Measurements from ENCODE around the gene PINLYP. TPM values are rescaled to one million over a fixed set of nuclear protein-coding genes. Genes with fewer than 3 reads are reported as not detected.

Gene PINLYP
- total and polyA plus RNA-seq, 2 experiments from 2014 or later: 7.8 to 11.1 TPM

DNA sequence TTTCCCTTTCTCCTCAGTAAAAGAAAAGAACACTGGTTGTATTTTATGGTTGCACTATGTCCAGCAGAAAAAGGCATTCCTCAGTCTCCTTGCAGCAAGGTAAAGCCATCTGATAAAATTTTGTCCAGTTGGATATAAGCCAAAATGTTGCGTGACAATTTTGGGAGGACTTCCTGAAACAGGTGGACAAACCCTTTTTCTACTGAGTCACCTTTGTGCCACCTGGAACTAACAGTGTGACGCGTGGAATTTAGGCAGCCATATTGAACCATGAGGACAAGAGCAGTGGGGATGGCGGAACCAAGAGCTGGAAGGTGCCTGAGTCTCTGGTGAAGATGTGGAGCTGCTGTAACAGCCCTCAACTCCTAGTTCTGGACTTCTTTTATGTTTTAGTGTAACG lies 55.9 kb downstream of the PINLYP start (continued):
- no peak for TF ChIP-seq ZNF462 (CRISPR knock-in tag; IDR thresholded peaks at IDR 0.05)
- no peak for TF ChIP-seq CREB1 (CRISPR knock-in tag; IDR thresholded peaks at IDR 0.05; ENCODE audit: low read depth)

Other genes starting within 250 kb of the PINLYP start
- 0.90 and 2.9 TPM in 2 replicates for gene CD177, start 222.1 kb upstream of the PINLYP start, total RNA-seq (2014; rRNA removed; shearing (Covaris generic))
- gene CD177, start 222.1 kb upstream of the PINLYP start, polyA plus RNA-seq (2016; fragmentation: Nextera tagmentation; extraction: Ambion mirVana): 0.50 TPM in 1 of 2 replicates, not detected in the other
- gene TEX101, start 160.9 kb upstream of the PINLYP start, total RNA-seq (2014; rRNA removed; shearing (Covaris generic)): not detected in 2 replicates
- gene TEX101, start 160.9 kb upstream of the PINLYP start, polyA plus RNA-seq (2016; fragmentation: Nextera tagmentation; extraction: Ambion mirVana): not detected in 2 replicates
- gene LYPD3, start 110.2 kb upstream of the PINLYP start, total RNA-seq (2014; rRNA removed; shearing (Covaris generic)): 3.0 and 3.3 TPM in 2 replicates
- gene LYPD3, start 110.2 kb upstream of the PINLYP start, polyA plus RNA-seq (2016; fragmentation: Nextera tagmentation; extraction: Ambion mirVana): 4.1 and 4.6 TPM in 2 replicates
- 10.2 and 15.4 TPM in 2 replicates for gene PHLDB3, start 71.1 kb upstream of the PINLYP start, total RNA-seq (2014; rRNA removed; shearing (Covaris generic))
- 6.3 and 8.4 TPM in 2 replicates for gene PHLDB3, start 71.1 kb upstream of the PINLYP start, polyA plus RNA-seq (2016; fragmentation: Nextera tagmentation; extraction: Ambion mirVana)
- gene ETHE1, start 48.6 kb upstream of the PINLYP start, total RNA-seq (2014; rRNA removed; shearing (Covaris generic)): 23.2 and 25.5 TPM in 2 replicates
- 8.9 and 11.1 TPM in 2 replicates for gene ETHE1, start 48.6 kb upstream of the PINLYP start, polyA plus RNA-seq (2016; fragmentation: Nextera tagmentation; extraction: Ambion mirVana)
- 0.10 TPM in 1 of 2 replicates, not detected in the other for gene ZNF575, start 42.6 kb upstream of the PINLYP start, total RNA-seq (2014; rRNA removed; shearing (Covaris generic))
- 0.42 and 0.65 TPM in 2 replicates for gene ZNF575, start 42.6 kb upstream of the PINLYP start, polyA plus RNA-seq (2016; fragmentation: Nextera tagmentation; extraction: Ambion mirVana)
- gene XRCC1, start 274 bp upstream of the PINLYP start, total RNA-seq (2014; rRNA removed; shearing (Covaris generic)): 45.8 and 49.5 TPM in 2 replicates
- 32.0 and 35.3 TPM in 2 replicates for gene XRCC1, start 274 bp upstream of the PINLYP start, polyA plus RNA-seq (2016; fragmentation: Nextera tagmentation; extraction: Ambion mirVana)
- gene IRGQ, start 20.3 kb downstream of the PINLYP start, total RNA-seq (2014; rRNA removed; shearing (Covaris generic)): 49.6 and 72.7 TPM in 2 replicates
- 8.4 and 8.7 TPM in 2 replicates for gene IRGQ, start 20.3 kb downstream of the PINLYP start, polyA plus RNA-seq (2016; fragmentation: Nextera tagmentation; extraction: Ambion mirVana)
- 5.9 and 14.1 TPM in 2 replicates for gene ZNF576, start 20.8 kb downstream of the PINLYP start, total RNA-seq (2014; rRNA removed; shearing (Covaris generic))
- gene ZNF576, start 20.8 kb downstream of the PINLYP start, polyA plus RNA-seq (2016; fragmentation: Nextera tagmentation; extraction: Ambion mirVana): 15.5 and 16.9 TPM in 2 replicates
- gene SRRM5, start 36.3 kb downstream of the PINLYP start, total RNA-seq (2014; rRNA removed; shearing (Covaris generic)): not detected in 2 replicates
- 0.08 and 0.17 TPM in 2 replicates for gene SRRM5, start 36.3 kb downstream of the PINLYP start, polyA plus RNA-seq (2016; fragmentation: Nextera tagmentation; extraction: Ambion mirVana)
- gene ZNF428, start 43.8 kb downstream of the PINLYP start, total RNA-seq (2014; rRNA removed; shearing (Covaris generic)): 21.6 and 23.9 TPM in 2 replicates
- 21.1 and 22.5 TPM in 2 replicates for gene ZNF428, start 43.8 kb downstream of the PINLYP start, polyA plus RNA-seq (2016; fragmentation: Nextera tagmentation; extraction: Ambion mirVana)
- 21.2 and 26.0 TPM in 2 replicates for gene CADM4, start 64.0 kb downstream of the PINLYP start, total RNA-seq (2014; rRNA removed; shearing (Covaris generic))
- gene CADM4, start 64.0 kb downstream of the PINLYP start, polyA plus RNA-seq (2016; fragmentation: Nextera tagmentation; extraction: Ambion mirVana): 3.7 TPM in 2 replicates
- gene PLAUR, start 94.4 kb downstream of the PINLYP start, total RNA-seq (2014; rRNA removed; shearing (Covaris generic)): 11.1 and 16.5 TPM in 2 replicates
- 20.6 and 21.3 TPM in 2 replicates for gene PLAUR, start 94.4 kb downstream of the PINLYP start, polyA plus RNA-seq (2016; fragmentation: Nextera tagmentation; extraction: Ambion mirVana)
- not detected in 2 replicates for gene IRGC, start 140.3 kb downstream of the PINLYP start, total RNA-seq (2014; rRNA removed; shearing (Covaris generic))
- not detected in 2 replicates for gene IRGC, start 140.3 kb downstream of the PINLYP start, polyA plus RNA-seq (2016; fragmentation: Nextera tagmentation; extraction: Ambion mirVana)
- gene SMG9, start 179.2 kb downstream of the PINLYP start, total RNA-seq (2014; rRNA removed; shearing (Covaris generic)): 6.3 and 13.2 TPM in 2 replicates
- 14.0 and 15.7 TPM in 2 replicates for gene SMG9, start 179.2 kb downstream of the PINLYP start, polyA plus RNA-seq (2016; fragmentation: Nextera tagmentation; extraction: Ambion mirVana)
- 3.2 and 3.4 TPM in 2 replicates for gene KCNN4, start 205.2 kb downstream of the PINLYP start, total RNA-seq (2014; rRNA removed; shearing (Covaris generic))
- gene KCNN4, start 205.2 kb downstream of the PINLYP start, polyA plus RNA-seq (2016; fragmentation: Nextera tagmentation; extraction: Ambion mirVana): 0.75 and 0.86 TPM in 2 replicates
- gene LYPD5, start 226.6 kb downstream of the PINLYP start, total RNA-seq (2014; rRNA removed; shearing (Covaris generic)): 0.54 and 1.1 TPM in 2 replicates
- gene LYPD5, start 226.6 kb downstream of the PINLYP start, polyA plus RNA-seq (2016; fragmentation: Nextera tagmentation; extraction: Ambion mirVana): 0.61 and 1.5 TPM in 2 replicates

Data from GM23338 (cell line).